Spleen (tissue), 7 donors: Measurements from ENCODE around the gene KREMEN1.

Source experiments
- POLR2A ChIP-seq, 3 donors: fragments of 450-650 bp; IDR thresholded peaks; one replicate each; pipeline ENCODE4 v1.5.1; 2017; ENCODE audit warnings: antibody characterized with exemption in 3 of 3, mild to moderate bottlenecking in 1 of 3
- POLR2AphosphoS5 ChIP-seq, 3 donors: sonication (generic); formaldehyde crosslinking; IDR thresholded peaks; one replicate each; pipeline ENCODE4 v1.5.1; 2017; ENCODE audit warnings: antibody characterized with exemption in 3 of 3
- TF ChIP-seq, protein P1 (sequence below), 11 experiments: fragments of 200-600 bp in 7 of 11; fragments of 450-650 bp in 4 of 11; sonication (generic) in 4 of 11; IDR thresholded peaks in 8 of 11; conservative IDR thresholded peaks in 3 of 11; 1 replicate in 7 of 11; 2 replicates in 4 of 11; pipeline versions ENCODE4 v1.4.0 to v1.8.0; 2016 to 2021; ENCODE audit warnings: antibody characterized with exemption in 11 of 11, inconsistent platforms in 4 of 11, mild to moderate bottlenecking in 1 of 11
- donor health status: DM: no; HTN: no; CAD: no; lungs with moderate emphysema.
- donor health status: DM: no; HTN: no; CAD: no.
- donor health status: DM: no; HTN: no; CAD: no.

GRCh38 chr22:29125844-29126243 is 53.0 kb downstream of the KREMEN1 start:
- TF ChIP-seq, protein P1, sequence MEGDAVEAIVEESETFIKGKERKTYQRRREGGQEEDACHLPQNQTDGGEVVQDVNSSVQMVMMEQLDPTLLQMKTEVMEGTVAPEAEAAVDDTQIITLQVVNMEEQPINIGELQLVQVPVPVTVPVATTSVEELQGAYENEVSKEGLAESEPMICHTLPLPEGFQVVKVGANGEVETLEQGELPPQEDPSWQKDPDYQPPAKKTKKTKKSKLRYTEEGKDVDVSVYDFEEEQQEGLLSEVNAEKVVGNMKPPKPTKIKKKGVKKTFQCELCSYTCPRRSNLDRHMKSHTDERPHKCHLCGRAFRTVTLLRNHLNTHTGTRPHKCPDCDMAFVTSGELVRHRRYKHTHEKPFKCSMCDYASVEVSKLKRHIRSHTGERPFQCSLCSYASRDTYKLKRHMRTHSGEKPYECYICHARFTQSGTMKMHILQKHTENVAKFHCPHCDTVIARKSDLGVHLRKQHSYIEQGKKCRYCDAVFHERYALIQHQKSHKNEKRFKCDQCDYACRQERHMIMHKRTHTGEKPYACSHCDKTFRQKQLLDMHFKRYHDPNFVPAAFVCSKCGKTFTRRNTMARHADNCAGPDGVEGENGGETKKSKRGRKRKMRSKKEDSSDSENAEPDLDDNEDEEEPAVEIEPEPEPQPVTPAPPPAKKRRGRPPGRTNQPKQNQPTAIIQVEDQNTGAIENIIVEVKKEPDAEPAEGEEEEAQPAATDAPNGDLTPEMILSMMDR (IDR thresholded peaks at IDR 0.05 in 8 of 11, conservative IDR thresholded peaks at IDR 0.05 in 3 of 11) = no peak
- TF ChIP-seq POLR2A (IDR thresholded peaks at IDR 0.05) (no peak), POLR2AphosphoS5 (IDR thresholded peaks at IDR 0.05) (no peak)
